NB4 (cell line): ENCODE measurements around the gene ANKRD55.

Experiments used
- CTCF ChIP-seq: IDR thresholded peaks from one replicate; pipeline ENCODE4 v1.5.1; 2012; ENCODE audit warnings: low read depth, low read length
- MAX ChIP-seq: IDR thresholded peaks from 2 replicates; pipeline ENCODE4 v1.6.1; 2011; ENCODE audit warnings: low read depth, low read length
- POLR2A ChIP-seq: IDR thresholded peaks from 2 replicates; pipeline ENCODE4 v1.6.1; 2011; ENCODE audit warnings: mild to moderate bottlenecking; ENCODE audit not compliant: insufficient read length; ENCODE audit errors: extremely low read depth

- TF ChIP-seq POLR2A (no peak), CTCF (no peak), MAX (no peak)
Observed at GRCh38 chr5:56129288-56129687, 103.8 kb downstream of the ANKRD55 start.
